Measurements from ENCODE around the gene IFITM10.

The IFITM10 gene

GRCh38 chr11:1746956-1747752 is 3.2 kb downstream of the IFITM10 start:
- DNase-seq (ENCODE audit: insufficient read length, low spot score) (no peak), FAIRE-seq (no peak)
- TF ChIP-seq POLR2A (IDR thresholded peaks at IDR 0.05; ENCODE audit: low read depth, low read length) = no peak

- TF ChIP-seq POLR2A (IDR thresholded peaks at IDR 0.05; ENCODE audit: low read depth, low read length) = no peak
- no peak for DNase-seq (ENCODE audit: insufficient read length, low spot score)
- FAIRE-seq = no peak
Observed at GRCh38 chr11:1746511-1746931, 3.9 kb downstream of the IFITM10 start.

- TF ChIP-seq POLR2A (IDR thresholded peaks at IDR 0.05; ENCODE audit: low read depth, low read length) = no peak
- no peak for DNase-seq (ENCODE audit: insufficient read length, low spot score)
- FAIRE-seq = no peak
Observed at GRCh38 chr11:1745701-1746320, 4.6 kb downstream of the IFITM10 start.

GRCh38 chr11:1744891-1745700 is 5.3 kb downstream of the IFITM10 start:
- no peak for TF ChIP-seq POLR2A (IDR thresholded peaks at IDR 0.05; ENCODE audit: low read depth, low read length)
- DNase-seq (ENCODE audit: insufficient read length, low spot score) (no peak), FAIRE-seq (no peak)

GRCh38 chr11:1744137-1744886 is 6.1 kb downstream of the IFITM10 start:
- no peak for TF ChIP-seq POLR2A (IDR thresholded peaks at IDR 0.05; ENCODE audit: low read depth, low read length)
- no peak for DNase-seq (ENCODE audit: insufficient read length, low spot score)
- no peak for FAIRE-seq

GRCh38 chr11:1743585-1744136 is 6.7 kb downstream of the IFITM10 start:
- DNase-seq (ENCODE audit: insufficient read length, low spot score) (no peak), FAIRE-seq (no peak)
- no peak for TF ChIP-seq POLR2A (IDR thresholded peaks at IDR 0.05; ENCODE audit: low read depth, low read length)

- no peak for FAIRE-seq
- TF ChIP-seq POLR2A (IDR thresholded peaks at IDR 0.05; ENCODE audit: low read depth, low read length) = no peak
- no peak for DNase-seq (ENCODE audit: insufficient read length, low spot score)
Observed at GRCh38 chr11:1742869-1743584, 7.4 kb downstream of the IFITM10 start.

GRCh38 chr11:1742371-1742770 is 8.0 kb downstream of the IFITM10 start:
- no peak for TF ChIP-seq POLR2A (IDR thresholded peaks at IDR 0.05; ENCODE audit: low read depth, low read length)
- FAIRE-seq (no peak), DNase-seq (ENCODE audit: insufficient read length, low spot score) (no peak)

GRCh38 chr11:1741741-1742140 is 8.7 kb downstream of the IFITM10 start:
- no peak for TF ChIP-seq POLR2A (IDR thresholded peaks at IDR 0.05; ENCODE audit: low read depth, low read length)
- no peak for DNase-seq (ENCODE audit: insufficient read length, low spot score)
- FAIRE-seq = no peak

GRCh38 chr11:1740786-1741530 is 9.4 kb downstream of the IFITM10 start:
- TF ChIP-seq POLR2A (IDR thresholded peaks at IDR 0.05; ENCODE audit: low read depth, low read length) = no peak
- FAIRE-seq (no peak), DNase-seq (ENCODE audit: insufficient read length, low spot score) (no peak)

- FAIRE-seq (no peak), DNase-seq (ENCODE audit: insufficient read length, low spot score) (no peak)
- TF ChIP-seq POLR2A (IDR thresholded peaks at IDR 0.05; ENCODE audit: low read depth, low read length) = no peak
Observed at GRCh38 chr11:1739576-1739975, 10.8 kb downstream of the IFITM10 start.

- FAIRE-seq = no peak
- no peak for DNase-seq (ENCODE audit: insufficient read length, low spot score)
- no peak for TF ChIP-seq POLR2A (IDR thresholded peaks at IDR 0.05; ENCODE audit: low read depth, low read length)
Observed at GRCh38 chr11:1738380-1738779, 12.0 kb downstream of the IFITM10 start.

Measured in H54 (cell line).